Fibroblast of skin of left quadriceps (primary cell): ENCODE measurements around the gene CEP70.
"Not testable (repeated sequence)": the region's sequence is repeated elsewhere in the genome, so short reads cannot be mapped to it uniquely, and the experiment has no call there.

ENCODE experiments used
- DNase-seq, 2 experiments: peaks; one replicate each; pipeline ENCODE4 v3.0.0-alpha.2; 2013; ENCODE audit warnings: low read depth in 2 of 2

Gene CEP70, protein sequence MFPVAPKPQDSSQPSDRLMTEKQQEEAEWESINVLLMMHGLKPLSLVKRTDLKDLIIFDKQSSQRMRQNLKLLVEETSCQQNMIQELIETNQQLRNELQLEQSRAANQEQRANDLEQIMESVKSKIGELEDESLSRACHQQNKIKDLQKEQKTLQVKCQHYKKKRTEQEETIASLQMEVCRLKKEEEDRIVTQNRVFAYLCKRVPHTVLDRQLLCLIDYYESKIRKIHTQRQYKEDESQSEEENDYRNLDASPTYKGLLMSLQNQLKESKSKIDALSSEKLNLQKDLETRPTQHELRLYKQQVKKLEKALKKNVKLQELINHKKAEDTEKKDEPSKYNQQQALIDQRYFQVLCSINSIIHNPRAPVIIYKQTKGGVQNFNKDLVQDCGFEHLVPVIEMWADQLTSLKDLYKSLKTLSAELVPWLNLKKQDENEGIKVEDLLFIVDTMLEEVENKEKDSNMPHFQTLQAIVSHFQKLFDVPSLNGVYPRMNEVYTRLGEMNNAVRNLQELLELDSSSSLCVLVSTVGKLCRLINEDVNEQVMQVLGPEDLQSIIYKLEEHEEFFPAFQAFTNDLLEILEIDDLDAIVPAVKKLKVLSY

GRCh38 chr3:138594150-138594934 is at the start of gene CEP70:
TSS of gene CEP70 (minus strand) at chr3:138594260. CDS start at chr3:138572927, 21,333 bp downstream.
- DNase-seq: peak; percentile 81 to 83

- no peak for DNase-seq
Measured at GRCh38 chr3:138642927-138643253, 48.8 kb upstream of the CEP70 start.

DNA sequence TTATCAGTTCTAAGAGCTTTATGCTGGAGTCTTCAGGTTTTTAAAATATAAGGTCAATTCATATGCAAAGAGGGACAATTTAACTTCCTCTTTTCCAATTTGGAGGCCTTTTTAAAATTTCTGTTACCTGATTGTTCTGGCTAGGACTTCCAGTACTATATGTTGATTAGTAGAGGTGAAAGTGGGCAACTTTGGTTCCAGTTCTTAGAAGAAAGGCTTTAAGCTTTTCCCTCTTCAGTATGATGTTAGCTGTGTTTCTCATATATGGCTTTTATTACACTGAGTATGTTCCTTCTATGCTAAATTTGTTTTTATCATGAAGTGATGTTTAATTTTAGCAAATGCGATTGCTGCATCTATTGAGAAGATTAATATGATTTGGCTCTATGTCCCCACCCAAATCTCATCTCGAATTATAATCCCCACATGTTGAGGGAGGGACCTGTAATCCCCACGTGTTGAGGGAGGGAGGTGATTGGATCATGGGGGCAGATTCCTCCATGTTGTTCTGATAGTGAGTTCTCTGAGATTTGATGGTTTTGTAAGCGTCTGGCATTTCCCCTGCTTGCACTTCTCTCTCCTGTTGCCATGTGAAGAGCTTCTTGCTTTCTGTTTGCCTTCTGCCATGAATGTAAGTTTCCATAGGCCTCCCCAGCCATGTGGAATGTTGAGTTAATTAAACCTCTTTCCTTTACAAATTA is 48.3 kb upstream of the CEP70 start:
- no peak for DNase-seq

DNA sequence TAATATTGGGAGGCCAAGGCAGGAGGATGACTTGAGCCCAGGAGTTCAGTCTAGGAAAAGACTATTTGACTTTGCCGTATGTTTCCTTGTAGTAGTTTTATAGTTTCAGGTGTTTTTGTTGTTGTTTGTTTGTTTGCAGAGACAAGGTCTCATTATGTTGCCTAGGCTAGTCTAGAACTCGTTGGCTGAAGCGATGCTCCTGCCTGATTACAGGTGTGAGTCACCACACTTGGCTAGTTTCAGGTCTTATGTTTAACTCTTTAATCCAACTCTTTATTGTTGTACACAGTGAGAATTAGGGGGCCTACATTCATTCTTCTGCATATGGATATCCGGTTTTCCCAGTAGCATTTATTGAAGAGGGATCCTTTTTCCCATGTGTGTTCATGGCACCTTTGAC is 46.5 kb upstream of the CEP70 start:
- DNase-seq: no peak

- DNase-seq: no peak
Measured at GRCh38 chr3:138638641-138639040, 44.6 kb upstream of the CEP70 start.

DNA sequence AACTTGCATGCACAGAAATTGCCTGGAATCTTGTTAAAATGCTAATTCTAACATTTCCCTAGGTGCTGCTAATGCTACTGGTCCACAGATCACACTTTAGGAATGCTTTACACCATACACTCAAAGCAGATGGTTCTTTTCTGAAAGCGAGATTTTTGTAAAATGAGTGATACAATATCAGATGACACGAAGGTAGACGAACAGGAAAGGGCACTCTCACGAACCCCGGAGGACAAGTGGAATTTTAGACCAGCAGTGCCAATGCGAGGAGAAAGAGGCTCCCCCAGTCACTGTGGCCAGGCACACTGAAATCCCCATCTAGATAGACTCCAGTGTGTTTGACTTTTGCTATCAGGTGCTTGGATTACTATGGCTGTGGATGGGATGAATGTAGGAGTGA is 35.5 kb upstream of the CEP70 start:
- no peak for DNase-seq

DNA sequence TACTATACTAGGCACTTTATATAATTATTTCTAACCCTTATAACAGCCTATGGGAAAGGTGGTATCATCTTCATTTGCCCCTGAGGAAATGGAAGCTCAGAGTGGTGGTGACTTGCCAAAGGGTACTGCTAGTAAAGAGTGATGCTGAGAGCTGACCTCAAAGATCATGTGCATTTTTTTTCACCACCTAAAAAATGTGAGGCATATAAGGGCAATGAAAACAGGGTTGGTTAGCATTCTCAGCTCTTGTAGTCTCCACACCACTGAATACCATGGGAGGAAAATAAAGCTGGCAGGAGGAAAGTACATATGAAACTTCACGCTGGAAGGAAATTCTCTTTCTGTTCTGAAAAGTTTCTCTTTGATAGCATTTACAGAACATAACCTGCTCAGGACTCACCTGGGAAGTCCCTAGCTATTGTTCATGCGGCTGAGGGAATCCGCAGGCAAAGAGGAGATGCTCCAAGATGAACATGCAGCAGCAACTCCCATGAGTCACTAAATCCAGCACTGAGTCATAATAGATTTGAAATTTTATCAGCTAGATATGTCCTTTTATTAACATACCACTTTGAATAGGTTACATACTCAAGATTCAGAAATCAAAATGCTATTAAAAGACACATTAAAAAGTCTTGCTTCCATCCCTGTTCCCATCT is 31.8 kb upstream of the CEP70 start:
- no peak for DNase-seq

GRCh38 chr3:138624518-138624917 is 30.5 kb upstream of the CEP70 start:
- no peak for DNase-seq

GRCh38 chr3:138620431-138620830 is 26.4 kb upstream of the CEP70 start:
- DNase-seq: no peak

GRCh38 chr3:138615462-138615861 is 21.4 kb upstream of the CEP70 start:
- DNase-seq: no peak

GRCh38 chr3:138609898-138610266 is 15.8 kb upstream of the CEP70 start:
- no peak for DNase-seq

DNA sequence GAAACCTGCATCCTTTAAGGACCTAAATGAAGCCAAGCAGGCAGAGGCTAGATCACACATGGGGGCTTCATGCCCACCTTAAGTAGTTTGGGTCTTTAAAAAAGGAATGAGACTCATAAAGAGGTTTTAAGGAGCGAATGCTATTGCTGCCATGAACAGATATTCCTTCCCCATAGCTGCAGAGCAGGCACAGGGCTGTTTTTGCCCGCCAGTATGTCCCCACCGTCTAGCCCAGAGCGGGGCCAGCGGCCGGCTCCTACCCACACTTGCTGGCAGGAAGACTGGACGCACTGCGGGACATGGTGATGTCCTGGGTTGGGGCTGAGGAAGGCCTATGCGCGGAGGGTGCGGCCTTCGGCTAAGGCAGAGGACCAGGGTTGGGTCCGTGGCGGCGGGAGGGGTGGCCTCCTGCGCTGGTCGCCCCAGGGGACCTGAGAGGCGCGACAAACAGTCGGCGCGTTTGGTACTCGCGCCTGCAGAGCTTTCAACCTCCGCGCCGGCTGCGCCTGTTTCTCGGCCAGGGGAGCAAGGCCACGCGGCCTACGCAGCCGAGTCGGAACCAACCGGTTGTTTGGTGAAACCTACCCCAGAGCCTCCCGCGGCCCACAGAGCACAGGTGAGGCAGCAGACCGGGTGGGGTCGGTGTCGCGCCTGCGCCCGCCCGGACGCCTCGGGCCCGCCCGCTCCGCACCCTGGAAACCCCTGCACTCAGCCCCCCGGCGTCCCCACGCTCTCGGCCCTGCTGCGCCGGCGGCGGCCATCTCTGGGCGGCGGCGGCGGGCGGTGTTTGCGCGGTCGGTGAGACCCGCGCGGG is 14.5 kb upstream of the CEP70 start, which contains the start of gene FAIM:
Gene FAIM (plus strand): TSS at position 450 of the 814 bp plus-strand sequence. CDS start 10,956 bp downstream, outside the sequence.
- DNase-seq: peak in 1 of 2 experiments; percentile 46

- not testable (repeated sequence) for DNase-seq
Measured at GRCh38 chr3:138604106-138604595, 10.1 kb upstream of the CEP70 start.

GRCh38 chr3:138601661-138602060 is 7.6 kb upstream of the CEP70 start:
- DNase-seq: not testable (repeated sequence)

GRCh38 chr3:138600100-138600745 is 6.2 kb upstream of the CEP70 start:
- no peak for DNase-seq

DNA sequence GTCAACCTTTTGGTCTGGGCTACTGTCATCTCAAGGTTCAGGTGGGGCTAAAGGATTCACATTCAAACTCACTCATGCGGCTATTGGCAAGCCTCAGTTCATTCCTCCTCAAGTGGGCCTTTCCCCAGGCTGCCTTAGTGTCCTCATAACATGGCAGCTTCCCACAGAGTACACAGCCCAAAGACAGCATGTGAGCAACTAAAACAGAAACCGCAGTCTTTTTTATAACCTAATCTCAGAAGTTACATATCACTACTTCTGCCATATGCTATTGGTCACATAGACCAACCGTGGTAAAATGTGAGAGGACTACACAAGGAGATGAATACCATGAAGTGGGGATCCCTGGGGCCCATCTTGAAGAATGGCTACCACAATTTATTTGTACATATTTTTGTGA is 4.5 kb upstream of the CEP70 start:
- DNase-seq: no peak

GRCh38 chr3:138597186-138597976 is 3.3 kb upstream of the CEP70 start:
- DNase-seq: not testable (repeated sequence)

DNA sequence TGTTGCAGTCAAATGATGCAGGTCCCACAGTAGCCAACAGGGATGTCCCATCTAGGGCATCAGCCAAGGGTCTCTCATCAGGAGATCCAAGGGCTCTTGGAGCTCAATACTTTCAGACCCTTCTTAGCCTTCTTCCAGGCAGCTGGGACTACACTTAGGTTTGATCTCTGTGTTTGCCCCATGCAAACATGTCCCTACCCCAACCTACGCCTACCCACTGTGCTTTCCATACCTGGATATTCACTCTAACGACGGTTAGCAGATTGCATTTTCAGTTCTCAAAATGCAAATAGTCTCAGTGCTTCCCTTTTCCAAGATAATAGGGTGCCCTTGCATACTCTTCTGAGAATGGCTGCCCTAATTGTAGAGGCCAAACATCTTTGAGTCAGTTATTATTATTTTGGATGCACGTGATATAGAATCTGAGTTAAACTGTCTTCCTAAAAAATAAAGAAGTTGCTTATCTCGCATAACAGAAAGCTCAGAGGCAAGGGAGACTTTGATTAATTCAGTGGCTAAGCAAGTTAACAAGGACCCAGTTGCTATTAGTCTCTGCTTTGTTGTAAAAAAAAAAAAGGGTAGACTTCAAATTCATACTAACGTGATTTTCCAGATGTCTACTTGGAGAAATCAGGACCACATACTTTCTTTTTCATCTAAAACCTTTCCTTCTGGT is 1.0 kb upstream of the CEP70 start:
- no peak for DNase-seq
